Measurements from ENCODE around the gene CBX1. TPM values are rescaled to one million over a fixed set of nuclear protein-coding genes. Genes with fewer than 3 reads are reported as not detected.

Gene CBX1
- total and polyA plus RNA-seq, 2 of the 8 experiments (the other 6 are each of a cell fraction or from before 2014, with no cell fraction given) = 38.7 to 173 TPM

DNA sequence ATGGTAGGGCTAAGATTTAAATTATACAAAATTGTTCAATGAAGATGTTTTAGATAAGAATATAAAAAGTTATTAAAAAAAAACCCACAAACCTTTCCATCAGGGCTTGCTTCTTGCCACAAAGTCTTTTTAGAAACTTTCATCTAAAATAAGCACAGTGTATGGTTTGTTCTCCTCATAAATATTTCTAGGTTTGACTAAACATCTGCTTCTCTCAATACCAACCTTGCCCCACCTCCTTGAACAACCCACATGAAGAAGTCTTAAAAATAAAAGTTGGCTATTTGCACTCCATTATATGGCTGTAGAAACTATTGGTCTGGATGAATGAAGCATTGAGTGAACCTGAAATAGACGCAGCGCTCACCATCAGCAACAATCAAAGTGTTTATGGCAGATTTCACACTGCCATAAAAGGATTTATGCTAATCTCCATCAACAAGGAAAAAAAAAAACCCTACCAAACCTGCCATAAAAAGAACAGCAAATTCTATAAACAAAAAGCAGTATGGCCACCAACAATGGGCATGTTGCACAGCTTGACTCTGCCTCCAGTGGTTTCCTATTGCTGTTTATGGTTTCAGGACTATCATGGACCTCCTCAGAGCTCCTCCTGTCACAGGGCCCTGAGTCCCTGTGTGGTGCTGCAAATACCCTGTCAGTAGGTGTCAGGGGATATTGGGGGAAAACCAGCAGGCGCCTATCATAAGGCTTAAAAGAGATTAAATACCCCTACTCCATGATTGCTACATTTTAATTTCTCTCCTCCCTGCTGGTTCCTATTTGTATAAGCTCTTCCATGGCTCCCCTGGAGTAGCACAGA, 43.9 kb upstream of the CBX1 start:
- Histone ChIP-seq H3K27me3 (replicated peaks in 1 of 4; ENCODE audit: control insufficient read depth in 3 of 4, extremely low read depth in 1 of 4, insufficient read depth in 3 of 4, low read length in 3 of 4) (no peaks in the 10 kb centered on the region; a peak in 1 of 7 replicates), H2BK5ac (ENCODE audit: low read depth, low read length) (no peak overlapping the region), H2BK20ac (ENCODE audit: low read length) (no peak overlapping the region), H3K4me2 (ENCODE audit: insufficient read depth in 1 of 2, low read depth in 2 of 2, low read length in 2 of 2) (no peak overlapping the region), H3K4me1 (replicated peaks in 1 of 4; ENCODE audit: control insufficient read depth in 3 of 4, insufficient read depth in 4 of 4, low read length in 3 of 4) (peaks cover 0 to 8% (median 5%) of the 10 kb centered on the region in 4 experiments; a peak in 2 of 7 replicates), H4K20me1 (replicated peaks in 1 of 2; ENCODE audit: control insufficient read depth in 1 of 2, insufficient read depth in 2 of 2, low read length in 2 of 2) (no peaks in the 10 kb centered on the region), H3K14ac (ENCODE audit: insufficient read length) (no peak overlapping the region), H3K36me3 (ENCODE audit: control insufficient read depth in 2 of 4, insufficient read depth in 4 of 4, low read length in 3 of 4) (no peaks in the 10 kb centered on the region), H2BK120ac (replicated peaks; ENCODE audit: low read depth, low read length) (no peak overlapping the region), H3K23ac (ENCODE audit: insufficient read length) (no peak overlapping the region), H3K4me3 (ENCODE audit: extremely low read depth in 1 of 4, insufficient read depth in 2 of 4, low read depth in 3 of 4, low read length in 4 of 4) (no peak overlapping the region), H3K79me1 (ENCODE audit: low read depth, low read length) (no peaks in the 10 kb centered on the region), H3K56ac (replicated peaks; ENCODE audit: insufficient read length, low read depth, low read length) (no peak overlapping the region), H4K5ac (ENCODE audit: insufficient read length, low read depth, low read length) (no peak overlapping the region), H3K9ac (replicated peaks in 1 of 4; ENCODE audit: extremely low read depth in 1 of 4, low read depth in 3 of 4, low read length in 3 of 4) (no peak overlapping the region), H3K9me3 (ENCODE audit: insufficient read depth in 2 of 2, low read depth in 1 of 2, low read length in 1 of 2) (no peaks in the 10 kb centered on the region), H3K23me2 (ENCODE audit: low read depth, low read length) (no peaks in the 10 kb centered on the region), H2AFZ (ENCODE audit: low read length) (no peak overlapping the region), H2BK12ac (ENCODE audit: low read depth, low read length) (no peak overlapping the region), H4K91ac (replicated peaks; ENCODE audit: insufficient read length, low read length) (no peak overlapping the region), H3K18ac (ENCODE audit: extremely low read depth, low read length) (no peak overlapping the region), H2AK5ac (ENCODE audit: low read depth, low read length) (no peak overlapping the region), H4K8ac (ENCODE audit: extremely low read depth, insufficient read depth, low read length) (no peak overlapping the region), H3K4ac (replicated peaks; ENCODE audit: insufficient read length, low read depth, low read length) (no peak overlapping the region), H3K27ac (ENCODE audit: low read depth, low read length) (no peak overlapping the region), H2BK15ac (ENCODE audit: low read length) (no peak overlapping the region), H3K79me2 (ENCODE audit: control insufficient read depth in 1 of 2, insufficient read depth in 2 of 2, low read length in 2 of 2) (no peaks in the 10 kb centered on the region)
- DNase-seq (ENCODE audit: low read depth in 1 of 2, low spot score in 2 of 2) (no peak), FAIRE-seq (no peak)
- 86% methylated on average over 3 of the region's 3 CpGs; no CpG with 5 or more reads in 1 of the 2 experiments for WGBS, 2 experiments (ENCODE audit: extremely low coverage in 1 of 2, insufficient coverage in 1 of 2, insufficient read length in 1 of 2, insufficient replicate concordance in 2 of 2, low coverage in 1 of 2, low lambda C conversion rate in 2 of 2, missing lambda C conversion rate in 1 of 2)
- TF ChIP-seq SIRT6 (IDR thresholded peaks at IDR 0.05; ENCODE audit: low read length) (no peak), CHD2 (IDR thresholded peaks at IDR 0.05; ENCODE audit: low read length) (no peak), BRCA1 (IDR thresholded peaks at IDR 0.05; ENCODE audit: low read depth, low read length) (no peak)
- ChIA-PET CTCF (ENCODE audit: partially characterized antibody) (interaction anchor here (0.5 to 1.2 kb wide), 4 partner anchors 10 to 239 kb away, joined by 3 to 4 read pairs (median 4); no protein-coding TSS in a partner anchor), POLR2A (ENCODE audit: partially characterized antibody) (no interaction called here)
